ENCODE results near the gene DNAJC1. TPM values are rescaled to one million over a fixed set of nuclear protein-coding genes. Genes with fewer than 3 reads are reported as not detected.
"Not testable (repeated sequence)": the region's sequence is repeated elsewhere in the genome, so short reads cannot be mapped to it uniquely, and the experiment has no call there.

DNAJC1 gene
- total RNA-seq, 4 donors from 2014 or later = 37.1 to 41.7 (median 40.1) TPM

- no peaks in the 10 kb centered on the region for H3K9me3 ChIP-seq
- no peak overlapping the region for H3K4me3 ChIP-seq
- no peak for TF ChIP-seq POLR2A (IDR thresholded peaks at IDR 0.05)
- TF ChIP-seq, protein P1, sequence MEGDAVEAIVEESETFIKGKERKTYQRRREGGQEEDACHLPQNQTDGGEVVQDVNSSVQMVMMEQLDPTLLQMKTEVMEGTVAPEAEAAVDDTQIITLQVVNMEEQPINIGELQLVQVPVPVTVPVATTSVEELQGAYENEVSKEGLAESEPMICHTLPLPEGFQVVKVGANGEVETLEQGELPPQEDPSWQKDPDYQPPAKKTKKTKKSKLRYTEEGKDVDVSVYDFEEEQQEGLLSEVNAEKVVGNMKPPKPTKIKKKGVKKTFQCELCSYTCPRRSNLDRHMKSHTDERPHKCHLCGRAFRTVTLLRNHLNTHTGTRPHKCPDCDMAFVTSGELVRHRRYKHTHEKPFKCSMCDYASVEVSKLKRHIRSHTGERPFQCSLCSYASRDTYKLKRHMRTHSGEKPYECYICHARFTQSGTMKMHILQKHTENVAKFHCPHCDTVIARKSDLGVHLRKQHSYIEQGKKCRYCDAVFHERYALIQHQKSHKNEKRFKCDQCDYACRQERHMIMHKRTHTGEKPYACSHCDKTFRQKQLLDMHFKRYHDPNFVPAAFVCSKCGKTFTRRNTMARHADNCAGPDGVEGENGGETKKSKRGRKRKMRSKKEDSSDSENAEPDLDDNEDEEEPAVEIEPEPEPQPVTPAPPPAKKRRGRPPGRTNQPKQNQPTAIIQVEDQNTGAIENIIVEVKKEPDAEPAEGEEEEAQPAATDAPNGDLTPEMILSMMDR (IDR thresholded peaks at IDR 0.05) = no peak
- DNase-seq = no peak
- no peaks in the 10 kb centered on the region for H3K27me3 ChIP-seq
- no peaks in the 10 kb centered on the region for H3K36me3 ChIP-seq
- H3K4me1 ChIP-seq = no peaks in the 10 kb centered on the region
- H3K27ac ChIP-seq = no peak overlapping the region
Measured at GRCh38 chr10:22042557-22043326, 39.2 kb upstream of the DNAJC1 start.

DNA sequence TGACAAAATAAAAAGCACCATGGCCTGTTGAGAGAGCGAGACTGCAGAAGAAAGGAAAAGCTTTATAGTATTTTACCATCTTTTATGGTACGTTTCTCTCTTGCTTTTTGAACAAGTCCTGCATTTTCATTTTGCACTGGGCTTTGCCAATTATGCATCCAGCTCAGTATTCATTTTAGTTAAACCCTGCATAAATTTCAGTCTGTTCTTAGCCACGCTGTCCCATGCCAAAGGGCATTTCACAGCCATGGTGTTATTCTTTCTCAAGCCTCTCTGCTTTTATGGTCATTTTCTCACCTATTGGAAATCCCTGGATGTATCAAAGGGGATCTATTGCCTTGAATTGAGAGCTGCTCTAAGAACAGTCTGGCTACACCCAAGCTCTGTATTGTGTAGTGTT lies 30.8 kb upstream of the DNAJC1 start:
- Histone ChIP-seq H3K27me3 (no peaks in the 10 kb centered on the region), H3K9me3 (peaks cover 0 to 5% (median 0%) of the 10 kb centered on the region in 4 donors), H3K4me3 (no peak overlapping the region), H3K36me3 (no peaks in the 10 kb centered on the region), H3K4me1 (no peaks in the 10 kb centered on the region), H3K27ac (no peak overlapping the region)
- no peak for DNase-seq
- TF ChIP-seq POLR2A (IDR thresholded peaks at IDR 0.05) = no peak
- TF ChIP-seq, protein P1 (IDR thresholded peaks at IDR 0.05) = no peak

GRCh38 chr10:22032268-22032667 lies 28.7 kb upstream of the DNAJC1 start:
- not testable (repeated sequence) for H3K27ac ChIP-seq, H3K4me1 ChIP-seq, H3K4me3 ChIP-seq, H3K27me3 ChIP-seq, DNase-seq, H3K36me3 ChIP-seq, H3K9me3 ChIP-seq

GRCh38 chr10:22030421-22030820 lies 26.9 kb upstream of the DNAJC1 start:
- DNase-seq = no peak
- no peaks in the 10 kb centered on the region for H3K27me3 ChIP-seq
- TF ChIP-seq, protein P1 (IDR thresholded peaks at IDR 0.05) = no peak
- no peak for TF ChIP-seq POLR2A (IDR thresholded peaks at IDR 0.05)
- H3K9me3 ChIP-seq = peaks cover 0 to 5% (median 0%) of the 10 kb centered on the region in 4 donors
- no peaks in the 10 kb centered on the region for H3K36me3 ChIP-seq
- no peak overlapping the region for H3K4me3 ChIP-seq
- no peak overlapping the region for H3K27ac ChIP-seq
- no peaks in the 10 kb centered on the region for H3K4me1 ChIP-seq

DNA sequence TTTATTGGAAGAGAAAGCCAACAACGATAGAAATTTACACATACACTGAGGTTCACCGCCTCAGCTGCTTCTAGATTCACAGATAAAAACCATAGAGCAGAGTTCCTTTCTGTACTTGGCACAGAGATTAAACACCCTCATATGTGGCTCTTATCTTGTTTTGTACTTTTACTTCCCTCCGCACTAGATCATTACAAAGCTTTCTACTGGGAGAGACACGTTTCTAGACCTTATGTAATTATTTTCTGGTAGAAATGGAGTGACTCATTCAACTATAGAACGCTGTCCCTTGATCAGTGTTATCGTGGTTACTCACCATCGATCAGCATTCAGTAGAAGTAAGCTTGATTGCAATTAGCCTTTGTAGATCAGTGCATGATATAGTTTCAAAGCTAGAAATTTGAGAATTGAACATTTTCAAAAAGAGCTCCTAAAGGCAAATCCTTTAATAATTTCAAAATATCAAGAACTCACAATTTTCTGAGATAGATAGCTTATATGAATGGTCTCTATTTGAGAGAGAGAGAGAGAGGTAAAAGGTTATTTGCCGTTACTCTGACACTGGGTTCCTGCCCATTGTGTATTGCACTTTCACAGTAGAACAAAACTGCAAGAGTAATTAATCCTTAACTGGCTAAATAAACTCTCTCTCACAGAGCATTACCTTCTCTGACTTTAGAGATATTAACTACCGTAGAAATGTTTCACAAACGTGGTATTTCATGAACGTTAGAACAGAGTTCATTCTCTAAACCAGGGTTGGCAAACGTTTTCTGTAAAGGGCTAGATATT lies 26.1 kb upstream of the DNAJC1 start:
- H3K4me1 ChIP-seq = no peaks in the 10 kb centered on the region
- H3K27me3 ChIP-seq = no peaks in the 10 kb centered on the region
- H3K36me3 ChIP-seq = no peaks in the 10 kb centered on the region
- H3K27ac ChIP-seq = no peak overlapping the region
- TF ChIP-seq, protein P1 (IDR thresholded peaks at IDR 0.05) = no peak
- no peak for TF ChIP-seq POLR2A (IDR thresholded peaks at IDR 0.05)
- H3K4me3 ChIP-seq = no peak overlapping the region
- DNase-seq = no peak
- H3K9me3 ChIP-seq = peaks cover 0 to 5% (median 0%) of the 10 kb centered on the region in 4 donors
